Measurements from ENCODE around the gene SPRYD3.

- TF ChIP-seq CTCF (IDR thresholded peaks at IDR 0.05; ENCODE audit: insufficient read depth, low read length, poor library complexity, severe bottlenecking): no peak
- TF ChIP-seq EZH2phosphoT487 (conservative IDR thresholded peaks at IDR 0.05; ENCODE audit: low read length): no peak
Observed at GRCh38 chr12:53046655-53047220, 32.5 kb downstream of the SPRYD3 start.
